ENCODE measurements around the gene SLC22A25.

DNA sequence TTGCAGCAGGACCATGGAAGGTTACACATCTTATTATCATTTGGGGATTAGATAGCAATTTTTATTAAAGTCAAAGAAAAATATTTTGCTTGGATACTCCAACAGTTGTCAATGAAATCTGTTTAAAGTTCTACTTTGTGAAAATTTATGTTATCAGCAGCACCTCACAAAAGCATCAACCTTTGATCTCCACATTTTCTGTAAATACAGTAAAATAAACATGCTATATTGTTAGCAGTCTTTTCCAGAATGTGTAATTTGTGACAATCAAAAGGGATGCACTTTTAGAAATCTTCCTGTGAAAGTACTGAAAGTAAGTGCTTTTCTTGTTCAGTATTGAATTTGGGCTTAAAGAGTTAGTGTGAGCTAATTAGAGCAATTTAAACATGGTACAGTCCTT is 4.1 kb downstream of the SLC22A25 start:
- TF ChIP-seq MEF2D (CRISPR knock-in tag; IDR thresholded peaks at IDR 0.05) (no peak), FOSL2 (CRISPR knock-in tag; IDR thresholded peaks at IDR 0.05) (no peak), POLR2A (IDR thresholded peaks at IDR 0.05; ENCODE audit: insufficient read depth in 1 of 2, low read depth in 2 of 2, low read length in 2 of 2) (no peak), NCOA2 (CRISPR knock-in tag; IDR thresholded peaks at IDR 0.05) (peak; percentile 78), ZNF510 (CRISPR knock-in tag; IDR thresholded peaks at IDR 0.05; ENCODE audit: low read depth) (no peak)
- TF ChIP-seq, protein P1, sequence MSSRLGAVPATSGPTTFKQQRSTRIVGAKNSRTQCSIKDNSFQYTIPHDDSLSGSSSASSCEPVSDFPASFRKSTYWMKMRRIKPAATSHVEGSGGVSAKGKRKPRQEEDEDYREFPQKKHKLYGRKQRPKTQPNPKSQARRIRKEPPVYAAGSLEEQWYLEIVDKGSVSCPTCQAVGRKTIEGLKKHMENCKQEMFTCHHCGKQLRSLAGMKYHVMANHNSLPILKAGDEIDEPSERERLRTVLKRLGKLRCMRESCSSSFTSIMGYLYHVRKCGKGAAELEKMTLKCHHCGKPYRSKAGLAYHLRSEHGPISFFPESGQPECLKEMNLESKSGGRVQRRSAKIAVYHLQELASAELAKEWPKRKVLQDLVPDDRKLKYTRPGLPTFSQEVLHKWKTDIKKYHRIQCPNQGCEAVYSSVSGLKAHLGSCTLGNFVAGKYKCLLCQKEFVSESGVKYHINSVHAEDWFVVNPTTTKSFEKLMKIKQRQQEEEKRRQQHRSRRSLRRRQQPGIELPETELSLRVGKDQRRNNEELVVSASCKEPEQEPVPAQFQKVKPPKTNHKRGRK (CRISPR knock-in tag; IDR thresholded peaks at IDR 0.05), result no peak
- TF ChIP-seq, protein P2, sequence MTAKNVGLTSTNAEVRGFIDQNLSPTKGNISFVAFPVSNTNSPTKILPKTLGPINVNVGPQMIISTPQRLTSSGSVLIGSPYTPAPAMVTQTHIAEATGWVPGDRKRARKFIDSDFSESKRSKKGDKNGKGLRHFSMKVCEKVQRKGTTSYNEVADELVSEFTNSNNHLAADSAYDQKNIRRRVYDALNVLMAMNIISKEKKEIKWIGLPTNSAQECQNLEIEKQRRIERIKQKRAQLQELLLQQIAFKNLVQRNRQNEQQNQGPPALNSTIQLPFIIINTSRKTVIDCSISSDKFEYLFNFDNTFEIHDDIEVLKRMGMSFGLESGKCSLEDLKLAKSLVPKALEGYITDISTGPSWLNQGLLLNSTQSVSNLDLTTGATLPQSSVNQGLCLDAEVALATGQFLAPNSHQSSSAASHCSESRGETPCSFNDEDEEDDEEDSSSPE (CRISPR knock-in tag; IDR thresholded peaks at IDR 0.05), result no peak

Data from HepG2 (cell line).